HTERT RPE-1 (cell line): Measurements from ENCODE around the gene KCNK17.

ENCODE experiments used
- in situ Hi-C: fragments of 300-500 bp; cut with MboI; formaldehyde crosslinking; loops from 4 replicates; pipeline ENCODE4 v1.14.3; 2020; ENCODE audit warnings: low sequenced_read_pairs

KCNK17 gene

DNA sequence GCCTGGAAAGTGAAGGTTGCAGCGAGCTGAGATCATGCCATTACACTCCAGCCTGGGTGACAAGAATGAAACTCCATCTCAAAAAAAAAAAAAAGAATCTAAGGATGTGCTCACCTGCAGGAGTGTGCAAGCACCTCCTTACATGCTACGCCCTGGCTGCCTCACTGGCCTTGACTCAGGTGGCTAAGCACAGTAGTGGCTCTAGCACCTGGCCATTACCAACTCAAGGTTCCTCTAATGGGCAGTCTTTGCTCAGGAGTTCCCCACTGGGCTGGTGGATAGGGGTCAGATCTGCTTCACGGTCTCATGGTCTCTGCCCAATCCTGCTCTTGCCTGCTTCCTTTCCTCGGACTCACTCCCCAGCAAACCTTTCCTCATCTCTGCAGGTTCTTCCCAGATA lies 39.7 kb downstream of the KCNK17 start:
- in situ Hi-C loops, result no loop called here

DNA sequence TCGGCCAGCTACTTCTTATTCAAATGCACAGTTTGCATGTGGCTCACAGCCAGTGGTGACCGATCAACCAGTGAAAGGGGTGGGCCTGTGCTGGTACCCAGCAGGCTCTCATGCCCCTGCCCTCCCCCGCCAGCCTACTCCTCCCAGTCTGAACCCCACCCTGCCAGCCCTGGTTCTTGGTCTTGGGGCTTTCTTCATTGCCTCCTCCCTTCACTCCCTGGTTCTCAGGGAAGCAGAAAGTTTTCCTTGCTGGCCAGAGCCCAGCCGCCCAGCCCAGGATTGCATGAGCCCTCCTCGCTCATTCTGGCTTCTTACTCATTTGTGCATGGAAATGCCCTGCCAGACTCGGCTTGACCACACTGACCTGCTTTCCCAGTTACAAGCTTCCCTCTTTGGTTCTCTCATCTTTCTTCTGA lies 40.8 kb downstream of the KCNK17 start:
- in situ Hi-C loops, result no loop called here

DNA sequence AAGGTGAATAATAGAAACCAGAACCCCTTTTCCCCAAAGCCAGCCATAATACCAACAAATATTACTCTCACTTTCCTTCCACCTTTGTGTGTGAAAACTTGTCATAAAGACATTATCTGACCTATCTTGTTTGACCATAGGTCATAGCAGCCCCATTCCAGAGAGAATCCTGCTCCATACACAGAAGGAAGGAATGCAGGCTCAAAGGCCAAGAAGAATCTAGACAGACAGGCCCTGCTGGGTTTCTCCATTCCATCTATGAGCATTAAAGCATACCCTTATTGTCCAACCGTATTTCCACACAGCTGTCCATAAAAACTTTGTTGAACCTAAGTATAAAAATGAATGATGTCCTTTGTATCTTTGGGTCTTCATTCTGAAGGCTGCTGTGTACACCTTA lies 44.3 kb downstream of the KCNK17 start:
- in situ Hi-C loops, result no loop called here

DNA sequence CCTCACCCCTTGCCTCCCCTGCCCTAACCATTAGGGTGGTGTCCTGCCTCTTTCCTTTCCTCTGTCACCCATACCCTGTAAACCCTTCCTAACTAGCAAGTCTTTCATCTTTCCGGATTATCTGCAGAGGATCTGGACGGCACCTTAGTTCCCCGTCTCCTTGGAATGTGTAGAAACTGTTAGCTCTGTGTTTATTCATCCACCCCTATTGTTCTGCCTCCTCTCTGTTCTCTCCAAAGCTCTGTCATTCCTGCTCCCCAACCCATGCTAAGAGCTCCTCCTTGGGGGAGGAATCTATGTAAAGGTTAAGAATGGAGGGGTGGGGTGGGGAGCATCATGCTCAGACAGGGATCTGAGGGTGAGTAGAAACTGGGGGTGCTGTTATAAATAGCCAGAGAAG lies 45.5 kb downstream of the KCNK17 start:
- in situ Hi-C loops, result no loop called here

DNA sequence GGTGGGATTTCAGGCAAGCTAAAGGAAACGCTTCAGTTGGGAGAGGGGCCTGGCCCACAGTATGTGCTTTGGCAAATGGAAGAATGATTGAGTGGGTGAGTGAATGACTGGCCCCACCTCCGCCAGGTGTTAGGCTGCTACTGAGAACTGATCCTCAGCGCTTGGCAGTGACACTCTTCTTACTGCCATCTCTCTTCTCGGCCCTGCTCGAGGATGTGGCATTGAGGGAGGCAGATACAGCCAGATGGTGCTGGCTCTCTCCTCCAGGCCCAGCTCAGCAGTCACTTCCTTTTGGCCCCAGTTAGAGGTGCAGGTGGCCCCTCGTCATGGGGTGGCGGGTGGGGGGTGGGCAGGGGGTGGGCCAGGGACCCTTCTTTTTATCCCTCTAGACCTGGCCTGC lies 46.0 kb downstream of the KCNK17 start:
- in situ Hi-C loops, result no loop called here

DNA sequence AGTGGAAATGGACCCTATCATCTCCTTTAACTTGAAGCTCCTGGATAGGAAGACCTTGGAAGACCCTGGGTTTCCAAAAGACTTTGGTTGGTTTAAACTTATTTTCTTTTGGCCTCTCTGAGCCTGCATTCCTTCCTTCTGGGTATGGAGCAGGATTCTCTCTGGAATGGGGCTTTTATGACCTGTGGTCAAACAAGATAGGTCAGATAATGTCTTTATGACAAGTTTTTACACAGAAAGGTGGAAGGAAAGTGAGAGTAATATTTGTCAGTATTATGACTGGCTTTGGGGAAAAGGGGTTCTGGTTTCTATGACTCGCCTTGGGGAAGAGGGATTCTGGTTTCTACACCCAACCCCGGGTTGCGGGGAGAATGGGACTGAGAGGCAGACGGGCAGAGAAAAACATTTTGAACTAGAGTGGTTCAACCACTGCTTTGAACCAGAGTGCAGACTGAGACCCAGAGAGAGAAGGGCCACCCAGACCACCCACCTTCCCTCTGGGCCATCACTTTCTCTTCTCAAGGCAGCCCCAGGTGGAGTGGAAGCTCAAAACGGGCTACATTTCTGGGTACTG lies 47.4 kb downstream of the KCNK17 start:
- in situ Hi-C loops, result no loop called here

DNA sequence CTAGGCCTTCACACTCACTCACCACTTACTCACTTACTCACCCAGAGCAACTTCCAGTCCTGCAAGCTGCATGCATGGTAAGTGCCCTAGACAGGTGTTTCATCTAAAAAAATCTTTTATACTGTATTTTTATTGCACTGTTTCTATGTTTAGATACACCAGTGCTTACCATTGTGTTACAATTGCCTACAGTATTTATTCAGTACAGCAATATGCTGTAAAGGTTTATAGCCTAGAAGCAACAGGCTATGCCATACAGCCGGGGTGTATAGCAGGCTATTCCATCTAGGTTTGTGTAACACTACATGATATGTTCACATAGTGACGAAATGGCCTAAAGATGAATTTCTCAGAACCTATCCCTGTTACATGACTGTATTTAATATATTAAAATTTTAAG lies 47.8 kb downstream of the KCNK17 start:
- in situ Hi-C loops, result no loop called here

DNA sequence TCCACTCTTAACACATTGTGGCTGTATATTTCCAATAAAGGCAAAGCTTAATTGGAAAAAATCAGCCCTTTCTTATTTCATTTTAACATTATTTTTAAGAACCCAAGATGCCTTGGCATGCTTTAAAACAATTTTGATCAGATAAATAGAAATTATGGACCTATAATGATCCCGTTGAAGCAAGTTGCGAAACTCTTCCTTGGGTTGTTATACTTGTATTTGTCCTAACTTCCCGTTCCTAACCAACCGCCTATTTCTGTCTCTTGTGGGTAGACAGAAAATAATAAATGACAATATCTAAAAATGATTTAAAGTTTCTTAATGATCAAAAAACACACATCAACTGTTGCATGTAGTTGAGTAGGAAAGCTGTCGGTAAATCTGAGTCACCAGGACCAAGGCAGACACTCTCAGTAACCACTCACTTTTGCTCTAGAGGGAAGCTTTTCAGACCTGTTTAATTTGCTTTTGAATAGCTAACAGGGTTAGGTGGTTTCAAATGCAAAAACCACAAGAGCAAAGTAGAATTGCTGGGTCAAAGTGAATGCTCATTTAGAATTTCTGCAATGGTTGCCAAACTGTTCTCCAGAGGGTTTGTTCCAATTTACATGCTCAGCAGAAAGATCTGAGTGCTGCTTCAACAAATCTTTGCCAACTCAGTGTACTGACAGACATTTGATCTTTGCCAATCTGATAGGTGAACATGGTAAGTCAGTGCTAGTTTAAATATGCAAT lies 50.7 kb downstream of the KCNK17 start:
- in situ Hi-C loops, result no loop called here

DNA sequence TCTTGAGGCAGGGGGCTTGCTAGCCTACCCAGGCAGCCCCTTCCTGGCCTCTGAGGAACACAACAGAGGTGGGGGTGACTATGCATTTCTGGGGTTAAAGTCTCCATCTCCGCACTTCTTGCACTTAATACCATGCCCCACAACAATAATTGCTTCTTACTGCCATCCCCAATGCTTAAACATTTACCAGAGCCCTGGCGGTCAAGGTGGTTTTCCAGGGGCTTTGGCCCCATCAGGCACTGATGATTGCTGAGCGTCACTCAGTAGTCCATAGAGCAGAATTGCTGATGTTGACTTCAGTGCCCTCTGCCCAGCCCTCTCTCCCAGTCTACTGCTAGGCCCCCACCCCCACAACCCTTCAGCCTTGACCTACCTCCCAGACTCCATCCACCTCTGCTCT lies 52.5 kb downstream of the KCNK17 start:
- in situ Hi-C loops, result no loop called here

DNA sequence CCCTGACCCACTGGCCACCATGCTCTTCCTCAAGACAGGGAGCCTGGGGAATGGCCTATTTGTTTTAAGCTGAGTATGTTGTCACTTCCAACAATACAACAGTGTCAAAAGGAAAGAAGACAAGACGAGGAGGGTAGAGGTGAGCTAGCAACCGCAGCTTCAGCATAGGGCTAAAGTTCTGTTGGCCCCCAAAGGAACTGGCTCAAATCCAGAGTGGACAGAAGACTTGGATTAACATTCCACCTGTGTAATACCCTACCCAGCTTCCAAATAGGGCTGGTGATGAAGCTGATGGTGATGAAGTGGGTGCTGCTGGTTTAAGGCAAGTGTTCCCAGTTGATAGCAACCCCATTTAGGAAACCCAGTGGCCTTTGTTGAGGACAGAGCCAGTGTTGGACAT lies 53.3 kb downstream of the KCNK17 start:
- in situ Hi-C loops, result no loop called here

DNA sequence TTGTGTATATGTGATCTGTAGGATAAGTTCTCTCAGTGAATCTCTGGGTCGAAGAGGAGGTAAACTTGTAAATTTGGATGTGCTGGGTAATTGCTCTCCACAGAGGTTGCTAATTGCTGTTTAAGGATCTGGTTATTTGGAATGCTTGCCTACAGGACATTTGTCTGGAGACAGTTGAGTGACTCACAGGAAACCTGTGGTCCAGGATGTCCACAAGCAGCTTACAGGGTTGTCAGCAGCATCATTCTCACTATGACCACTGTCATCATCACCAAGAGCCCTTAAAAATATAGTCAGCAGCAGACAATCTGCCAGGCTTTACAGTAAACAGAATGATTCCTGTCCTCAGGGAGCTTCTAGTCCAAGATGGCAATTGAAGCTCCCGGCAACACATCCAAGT lies 53.8 kb downstream of the KCNK17 start:
- in situ Hi-C loops, result no loop called here

DNA sequence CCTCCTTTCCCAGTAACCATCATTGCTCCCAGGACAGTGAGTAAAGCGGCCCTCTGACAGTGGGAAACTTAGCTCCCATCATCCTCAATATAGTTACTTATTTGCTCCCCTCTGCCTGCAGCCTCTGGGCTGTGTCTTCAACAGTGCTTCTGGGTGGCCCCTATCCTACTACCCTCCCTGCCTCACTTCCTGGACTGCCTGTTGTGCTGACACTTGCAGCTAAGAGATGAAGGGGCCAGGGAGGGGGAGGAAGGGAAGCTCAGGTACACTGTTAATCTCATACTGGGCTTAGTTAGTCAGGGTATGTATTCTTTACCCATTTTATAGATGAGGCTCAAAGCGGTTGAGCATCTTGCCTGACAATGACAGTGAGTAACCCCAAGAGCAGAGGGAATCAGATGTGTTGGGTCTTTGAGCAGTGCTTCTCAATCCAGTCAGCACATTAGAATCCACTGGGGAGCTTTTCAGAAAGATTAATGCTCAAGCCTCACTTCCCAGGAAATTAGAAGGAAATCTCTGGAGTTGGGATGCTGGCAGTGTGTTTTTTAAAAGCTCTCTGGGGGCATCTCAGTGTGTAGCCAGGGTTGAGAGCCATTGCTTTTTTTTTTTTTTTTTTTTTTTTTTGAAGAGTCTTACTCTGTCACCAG lies 57.8 kb downstream of the KCNK17 start:
- in situ Hi-C loops, result no loop called here

DNA sequence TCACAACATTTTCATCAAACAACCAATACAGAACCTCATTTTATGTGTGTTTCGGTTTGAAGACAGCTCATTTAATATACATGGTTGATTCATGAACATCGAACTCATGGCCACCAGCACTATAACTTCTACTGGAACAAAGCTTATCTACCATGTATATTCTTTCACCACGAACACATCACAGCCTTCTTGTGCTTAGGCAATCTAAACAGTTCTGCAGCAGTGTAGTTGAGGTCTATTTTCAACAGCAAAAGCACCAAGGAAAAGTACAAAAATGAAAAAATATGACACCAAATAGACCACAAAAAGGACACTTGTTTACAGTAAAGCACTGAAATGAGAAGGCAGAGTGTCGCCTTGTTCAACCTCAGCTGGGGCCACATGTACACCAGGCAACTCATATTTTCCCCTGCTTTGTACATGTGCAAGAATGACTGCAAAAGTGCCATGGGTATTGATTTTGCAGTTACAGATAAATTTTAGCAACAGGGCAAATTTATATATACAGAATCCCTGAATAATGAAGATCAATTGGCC lies 59.2 kb downstream of the KCNK17 start:
- in situ Hi-C loops, result no loop called here

DNA sequence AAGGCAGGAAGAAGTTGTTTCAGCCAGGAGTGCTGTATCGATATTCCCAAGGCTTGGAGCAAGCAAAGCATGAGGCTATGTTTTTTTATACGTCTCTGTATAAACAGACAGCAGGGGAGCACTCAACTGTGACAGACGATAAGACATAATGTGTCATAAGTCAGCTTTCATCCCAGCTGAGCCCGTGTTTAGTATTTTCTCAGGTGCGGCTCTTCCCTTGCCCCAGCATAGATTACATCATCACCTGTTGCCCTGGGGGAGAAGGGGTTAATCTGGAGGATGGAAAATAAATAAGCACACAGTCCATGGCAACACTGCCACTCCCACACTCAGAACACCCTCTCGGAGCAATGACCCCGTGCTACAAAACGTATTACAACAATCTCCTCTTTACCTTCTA lies 62.8 kb downstream of the KCNK17 start:
- in situ Hi-C loops, result no loop called here

DNA sequence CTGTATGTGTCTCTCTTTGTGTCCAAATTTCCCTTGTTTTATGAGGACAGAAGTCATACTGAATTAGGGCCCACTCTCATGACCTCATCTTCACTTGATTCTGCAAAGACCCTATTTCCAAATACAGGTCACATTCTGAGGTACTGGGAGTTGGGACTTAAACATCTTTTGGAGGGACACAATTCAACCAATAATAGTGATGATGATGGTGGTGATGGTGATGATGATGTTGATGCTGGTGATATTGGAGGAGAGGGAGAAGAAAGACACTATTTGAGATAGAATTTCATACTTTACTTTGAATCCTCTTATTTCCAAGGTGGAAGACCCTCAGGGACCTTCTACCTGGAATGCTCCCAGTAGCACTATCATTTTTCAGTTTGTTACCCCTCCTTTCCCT lies 63.7 kb downstream of the KCNK17 start:
- in situ Hi-C loops, result no loop called here

DNA sequence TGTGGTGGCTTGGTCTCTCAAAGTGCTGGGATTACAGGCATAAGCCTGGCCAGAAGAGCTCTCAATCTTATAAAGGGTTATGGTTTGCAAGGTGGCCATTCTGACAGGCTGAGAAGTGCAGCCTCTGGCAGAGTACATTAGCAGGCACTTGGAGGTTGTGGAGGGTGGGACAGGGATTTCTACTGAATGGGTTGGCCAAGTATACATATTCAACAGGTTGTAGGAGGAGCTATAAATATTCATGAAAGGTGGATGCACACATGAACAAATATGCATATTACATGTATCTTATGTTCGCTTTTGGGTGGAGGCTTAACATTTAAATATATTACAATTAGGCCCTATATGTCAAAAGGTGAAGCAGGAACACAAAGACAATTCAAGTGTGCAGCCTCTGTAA lies 64.9 kb downstream of the KCNK17 start:
- in situ Hi-C loops, result no loop called here
